Stimulated activated CD8-positive, alpha-beta memory T cell treated with anti-CD3 and anti-CD28 coated beads, Interleukin-4, amount 100 ng/mL, for 24 hours (primary cell): ENCODE data around the gene MGLL.
"Not testable (repeated sequence)": the region's sequence is repeated elsewhere in the genome, so short reads cannot be mapped to it uniquely, and the experiment has no call there.

Experiments used
- DNase-seq: peaks from one replicate; pipeline ENCODE4 v3.0.0-alpha.2; 2020; ENCODE audit warnings: low read depth

Gene MGLL

DNA sequence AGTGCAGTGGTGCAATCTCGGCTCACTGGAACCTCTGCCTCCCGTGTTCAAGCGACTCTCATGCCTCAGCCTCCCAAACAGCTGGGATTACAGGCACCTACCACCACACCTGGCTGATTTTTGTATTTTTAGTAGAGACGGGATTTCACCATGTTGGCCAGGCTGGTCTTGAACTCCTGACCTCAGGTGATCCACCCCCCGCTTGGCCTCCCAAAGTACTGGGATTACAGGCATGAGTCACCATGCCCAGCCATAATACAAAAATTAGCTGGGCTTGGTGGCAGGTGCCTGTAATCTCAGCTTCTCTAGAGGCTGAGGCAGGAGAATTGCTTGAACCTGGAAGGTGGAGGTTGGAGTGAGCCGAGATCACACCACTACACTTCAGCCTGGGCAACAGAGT lies 167.3 kb downstream of the MGLL start:
- DNase-seq, result not testable (repeated sequence)

DNA sequence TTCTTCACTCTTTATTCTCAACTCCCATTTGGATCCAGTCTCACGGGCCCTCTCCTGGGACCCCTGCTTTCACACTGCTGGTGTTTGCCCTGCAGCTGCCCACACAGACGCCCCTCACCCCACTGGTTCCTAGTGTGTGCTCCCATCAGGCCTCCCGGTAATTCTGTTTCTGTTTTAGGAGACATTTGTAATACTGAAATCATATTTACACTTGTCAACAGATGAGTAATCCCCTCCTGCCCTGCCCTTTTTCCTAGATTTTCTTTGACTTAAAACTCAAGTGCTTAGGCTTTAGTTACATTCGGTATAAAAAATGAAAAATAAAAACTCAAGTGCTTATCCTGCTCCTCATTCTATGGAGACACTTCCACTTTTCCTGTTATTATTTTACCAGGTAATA lies 167.9 kb downstream of the MGLL start:
- no peak for DNase-seq

DNA sequence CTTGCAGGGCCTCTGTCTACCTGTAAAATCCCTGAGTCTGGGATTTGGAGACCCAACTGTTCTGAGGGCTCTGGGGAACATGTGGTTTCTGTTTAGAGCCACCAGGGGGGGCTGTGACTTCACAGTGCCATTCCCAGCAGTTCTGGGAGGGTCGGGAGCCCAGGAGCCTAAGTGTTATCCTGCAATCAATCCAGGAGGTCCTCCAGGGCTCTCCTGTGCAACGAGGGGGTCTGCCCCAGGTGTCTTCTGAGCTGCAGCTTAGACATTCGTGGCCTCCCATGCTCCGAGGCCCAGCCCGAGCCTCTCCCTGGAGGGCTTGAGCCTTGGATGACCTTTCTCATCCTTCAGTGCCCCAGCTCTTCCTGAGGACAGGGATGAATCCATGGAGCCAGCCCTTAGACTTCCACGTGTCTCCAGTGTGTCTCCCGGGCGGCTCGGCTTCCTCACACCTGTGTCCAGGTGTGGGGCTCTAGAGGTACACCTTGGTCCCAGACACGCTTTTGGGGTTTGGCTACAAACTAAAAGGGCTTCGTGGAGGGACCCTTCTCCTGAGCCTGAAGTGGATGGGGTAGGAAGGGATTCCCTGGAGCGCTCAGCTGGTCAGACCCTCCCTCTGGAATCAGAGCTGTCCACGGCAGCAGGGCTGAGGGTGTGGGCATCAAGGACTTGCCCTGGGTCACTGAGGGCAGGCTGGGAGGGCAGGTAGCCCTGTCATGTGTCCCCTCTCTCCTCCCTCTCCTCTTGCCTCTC lies 169.9 kb downstream of the MGLL start:
- no peak for DNase-seq

DNA sequence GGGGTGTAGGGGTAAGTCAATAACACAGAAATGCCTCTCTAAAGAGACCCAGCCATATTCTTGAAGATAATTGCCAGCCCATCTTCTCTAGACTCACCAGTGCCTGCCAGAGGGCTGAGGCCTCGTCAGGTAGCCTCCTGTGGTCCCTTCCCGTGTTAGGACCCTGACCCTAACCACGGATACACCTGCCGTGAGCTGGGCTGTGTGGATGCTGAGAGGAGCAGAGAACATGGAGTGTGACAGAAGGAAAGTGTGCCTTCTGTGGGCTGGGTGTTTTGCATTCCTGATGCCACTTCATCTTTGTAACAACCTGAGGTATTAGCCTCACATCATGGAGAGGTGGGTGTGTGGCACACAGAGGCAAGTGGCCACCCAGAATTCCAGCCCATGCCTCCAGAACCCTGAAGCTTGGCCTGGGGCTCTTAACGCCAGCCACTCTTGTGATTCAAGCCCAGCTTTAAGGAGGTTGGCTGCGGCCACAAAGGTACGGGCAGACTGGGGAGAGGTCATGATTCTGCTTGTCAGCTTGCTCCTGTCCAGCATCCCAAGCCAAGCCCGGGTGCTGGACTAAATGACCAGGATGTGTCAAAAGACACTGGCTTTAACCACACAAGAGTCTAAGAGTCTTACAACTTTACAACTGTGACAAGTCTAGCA lies 170.7 kb downstream of the MGLL start:
- no peak for DNase-seq

DNA sequence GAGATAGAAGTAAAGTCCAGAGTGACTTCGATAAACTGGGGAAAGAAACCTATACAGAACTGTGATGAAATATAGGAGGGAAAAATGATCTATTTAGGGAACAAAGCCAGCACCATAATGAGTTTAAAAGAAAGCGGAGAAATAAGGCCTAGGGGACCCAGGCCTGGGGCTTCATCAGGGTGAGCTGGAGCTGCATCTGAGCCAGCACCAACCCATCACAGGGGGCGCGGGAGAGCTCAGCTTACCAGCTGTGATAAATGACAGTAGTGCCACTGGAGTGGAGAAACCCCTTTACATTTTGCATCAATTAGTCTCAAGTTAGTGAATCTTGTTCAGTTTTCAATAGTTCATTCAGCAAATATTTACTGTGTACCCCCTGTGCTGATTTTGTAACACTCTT lies 172.1 kb downstream of the MGLL start:
- DNase-seq, result no peak

DNA sequence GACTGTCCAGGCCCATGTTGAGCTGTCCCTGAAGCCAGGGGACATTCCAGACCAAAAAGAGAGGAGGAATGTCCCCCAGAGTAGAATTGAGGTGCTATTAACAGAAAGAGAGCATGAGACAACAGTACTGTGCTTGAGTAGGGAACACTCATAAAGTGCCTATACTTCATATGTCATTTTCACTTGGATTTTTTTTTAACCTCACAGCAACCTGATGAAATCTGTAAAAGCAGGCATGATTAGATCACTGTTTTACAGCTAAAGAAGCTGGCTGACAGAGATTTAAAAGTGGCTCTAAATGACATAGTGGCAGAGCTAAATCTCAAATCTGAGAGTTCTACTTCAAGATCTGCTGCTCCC lies 174.5 kb downstream of the MGLL start:
- DNase-seq, result no peak

DNA sequence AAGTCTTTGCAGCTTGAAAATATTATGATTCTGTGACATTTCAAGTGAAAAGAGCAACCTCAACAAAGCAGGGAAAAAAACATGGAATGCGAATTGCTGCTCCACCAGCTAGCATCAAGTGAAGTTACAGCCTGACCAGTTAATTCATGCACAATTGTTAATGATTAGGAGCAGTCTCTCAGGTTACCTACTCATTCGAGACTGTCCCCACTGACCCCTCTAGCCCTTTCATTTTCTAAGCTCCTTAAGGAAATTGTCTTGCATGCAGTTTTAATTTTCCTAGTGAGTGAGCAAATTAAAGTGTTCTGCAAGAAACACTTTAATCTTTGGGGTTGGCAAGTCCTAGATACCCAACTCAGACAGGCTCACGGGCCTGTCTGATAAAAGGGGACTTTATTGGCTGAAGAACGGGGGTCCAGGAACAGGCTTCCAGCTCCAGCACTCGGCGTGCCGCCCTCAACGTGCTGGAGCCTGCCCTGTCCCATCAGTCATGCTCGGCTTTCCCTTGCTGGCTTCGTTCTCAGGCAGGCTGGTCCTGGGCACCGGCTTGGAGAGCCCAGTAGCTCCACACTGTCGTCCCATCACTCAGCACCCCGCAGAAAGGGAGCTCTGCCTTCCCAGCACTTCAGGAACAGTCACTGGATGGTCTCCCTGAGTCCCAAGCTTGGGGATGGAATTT lies 175.0 kb downstream of the MGLL start:
- DNase-seq, result no peak

DNA sequence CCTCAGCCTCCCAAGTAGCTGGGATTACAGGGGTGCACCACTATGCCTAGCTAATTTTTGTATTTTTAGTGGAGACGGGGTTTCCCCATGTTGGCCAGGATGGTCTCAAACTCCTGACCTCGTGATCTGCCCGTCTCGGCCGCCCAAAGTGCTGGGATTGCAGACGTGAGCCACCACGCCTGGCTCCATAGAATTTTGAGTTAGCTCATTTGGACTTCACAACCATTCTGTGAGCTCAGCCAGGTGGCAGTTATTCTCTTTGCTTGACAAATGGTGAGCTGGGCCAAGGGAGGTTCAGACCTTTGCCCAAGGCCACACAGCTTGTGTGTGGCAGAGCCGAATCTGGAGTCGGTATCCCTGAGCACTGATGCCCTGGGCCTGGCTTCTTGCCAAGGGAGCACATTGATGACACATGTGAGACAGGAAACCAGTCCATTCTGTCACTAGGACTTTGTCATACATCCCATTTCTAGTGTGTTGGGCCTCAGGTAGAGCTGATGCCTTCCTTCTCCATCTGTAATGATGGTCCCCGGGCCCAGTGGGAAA lies 175.7 kb downstream of the MGLL start:
- DNase-seq, result no peak

DNA sequence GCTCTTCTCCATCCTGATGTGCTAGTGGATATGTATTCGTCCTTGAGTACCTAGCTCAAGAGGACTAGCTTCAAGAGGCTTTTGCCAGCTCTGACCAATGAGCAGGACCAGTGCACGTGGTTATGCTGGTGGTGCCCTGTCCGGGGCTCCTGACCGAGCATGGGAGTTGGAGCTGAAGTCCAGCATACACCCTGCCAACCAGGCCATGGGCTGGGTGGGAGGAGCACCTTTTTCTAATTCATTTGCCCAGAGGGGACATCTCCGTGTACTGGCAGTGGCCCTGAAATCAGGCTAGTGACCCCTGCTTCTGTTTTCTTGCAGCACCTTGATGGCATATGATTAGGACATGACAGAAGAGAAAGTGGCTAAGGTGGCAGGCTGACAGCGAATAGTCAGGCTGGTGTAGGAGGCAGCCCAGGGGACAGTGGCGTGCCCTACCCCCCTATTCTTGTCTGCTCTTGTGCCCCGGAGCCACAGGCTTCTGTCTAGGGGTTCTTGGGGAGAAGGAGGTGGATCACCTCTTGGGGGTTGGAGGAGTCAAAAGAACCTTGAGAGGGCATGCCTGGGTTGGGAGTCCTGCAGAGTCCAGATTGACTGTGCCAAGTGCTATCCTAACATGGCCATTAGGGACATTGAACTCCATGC lies 176.8 kb downstream of the MGLL start:
- DNase-seq, result no peak

DNA sequence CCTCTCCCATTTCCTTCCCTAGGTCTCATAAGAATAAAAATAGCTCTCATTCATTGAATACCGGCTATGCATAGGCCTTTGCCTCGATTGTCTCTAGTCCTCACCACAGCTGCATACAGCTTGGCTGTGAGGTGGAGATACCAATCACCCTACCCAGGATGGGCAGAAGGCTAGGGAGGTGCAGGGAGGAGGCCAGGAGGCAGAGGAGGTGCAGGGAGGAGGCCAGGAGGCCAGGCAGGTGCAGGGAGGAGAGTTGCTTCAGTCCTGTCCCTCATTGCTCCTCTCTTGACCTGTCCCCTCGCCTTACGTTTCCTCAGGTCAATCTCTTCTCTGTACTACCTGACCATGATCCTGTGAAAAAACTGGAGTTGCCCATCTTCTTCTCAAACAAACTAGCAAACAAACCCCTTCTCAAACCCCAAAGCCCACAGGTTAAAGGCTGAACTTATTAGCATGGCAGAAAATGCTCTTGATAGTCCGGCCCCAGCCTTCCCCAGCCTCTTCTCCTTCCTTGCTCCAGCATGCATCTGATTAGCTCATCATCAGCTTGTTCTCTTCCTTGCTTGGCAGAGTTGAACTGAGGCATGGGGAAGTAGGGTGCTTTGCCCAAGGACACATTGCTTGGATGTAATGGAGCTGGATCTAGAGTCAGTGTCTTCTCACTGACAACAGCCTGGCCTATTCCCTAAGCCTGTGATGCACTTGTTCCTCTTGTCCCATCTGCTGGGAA lies 177.5 kb downstream of the MGLL start:
- DNase-seq, result no peak

DNA sequence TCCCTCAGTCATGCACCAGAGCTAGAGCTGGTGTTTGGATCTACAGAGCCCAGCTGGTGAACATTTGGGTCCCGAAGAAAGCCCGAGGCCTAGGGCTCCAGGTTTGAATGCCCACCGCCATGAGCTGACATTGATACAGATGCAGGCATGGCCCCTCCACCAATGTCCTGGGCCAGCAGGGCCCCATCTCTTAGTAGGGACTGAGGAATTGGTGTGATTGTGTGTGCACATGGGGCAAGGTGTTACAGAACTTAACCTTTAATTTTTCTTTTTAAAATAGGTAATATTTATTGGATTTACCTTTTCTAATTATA lies 182.3 kb downstream of the MGLL start:
- no peak for DNase-seq

DNA sequence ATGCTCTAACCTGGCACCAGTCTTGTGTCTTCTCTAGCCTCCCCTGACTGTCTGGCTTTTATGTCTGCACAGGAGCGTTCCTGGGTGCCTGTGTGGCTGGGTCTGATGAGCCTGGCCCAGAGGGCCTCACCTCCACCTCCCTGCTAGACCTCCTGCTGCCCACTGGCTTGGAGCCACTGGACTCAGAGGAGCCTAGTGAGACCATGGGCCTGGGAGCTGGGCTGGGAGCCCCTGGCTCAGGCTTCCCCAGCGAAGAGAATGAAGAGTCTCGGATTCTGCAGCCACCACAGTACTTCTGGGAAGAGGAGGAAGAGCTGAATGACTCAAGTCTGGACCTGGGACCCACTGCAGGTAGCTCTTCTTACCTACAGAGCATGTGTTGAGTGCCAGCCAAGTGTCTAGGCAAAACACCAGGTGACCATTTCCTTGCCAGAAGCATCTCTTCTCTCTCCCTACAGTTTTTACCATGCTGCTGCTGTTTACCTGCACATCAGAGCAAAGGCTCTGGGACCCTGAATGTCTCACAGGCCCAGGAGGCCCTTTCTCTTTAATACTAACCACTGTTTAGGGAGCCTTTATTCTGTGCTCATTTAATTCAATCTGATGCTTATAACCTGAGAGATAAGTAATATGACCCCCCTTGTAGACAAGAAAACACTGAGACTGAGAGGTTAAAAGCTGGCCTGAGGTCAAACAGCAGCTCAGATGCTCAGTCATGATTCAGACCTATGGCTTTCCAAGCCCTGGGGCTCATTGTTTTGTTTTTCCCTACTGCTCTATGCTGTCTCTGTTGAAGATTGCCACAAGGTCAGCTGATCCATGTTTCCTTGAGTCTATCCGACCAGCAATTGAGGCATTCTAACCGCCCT lies 182.9 kb downstream of the MGLL start:
- no peak for DNase-seq
